Ishikawa (cell line): Measurements from ENCODE around the gene TUBGCP2.

Experiments
- CREB1 ChIP-seq: IDR thresholded peaks from 2 replicates; pipeline ENCODE4 v1.6.1; 2012; ENCODE audit warnings: low read depth
- EP300 ChIP-seq: IDR thresholded peaks from 2 replicates; pipeline ENCODE4 v1.6.1; 2012; ENCODE audit warnings: borderline replicate concordance
- FOXM1 ChIP-seq: IDR thresholded peaks from 2 replicates; pipeline ENCODE4 v1.6.1; 2012; ENCODE audit warnings: low read depth, borderline replicate concordance
- NFIC ChIP-seq: IDR thresholded peaks from 2 replicates; pipeline ENCODE4 v1.6.1; 2012
- RAD21 ChIP-seq: IDR thresholded peaks from 2 replicates; pipeline ENCODE4 v1.6.1; 2012; ENCODE audit warnings: low read depth
- REST ChIP-seq: IDR thresholded peaks from 2 replicates; pipeline ENCODE4 v1.6.1; 2012; ENCODE audit warnings: low read depth, mild to moderate bottlenecking
- TAF1 ChIP-seq: IDR thresholded peaks from 2 replicates; pipeline ENCODE4 v1.6.1; 2012; ENCODE audit warnings: low read depth, mild to moderate bottlenecking
- TEAD4 ChIP-seq: IDR thresholded peaks from 2 replicates; pipeline ENCODE4 v1.6.1; 2012
- YY1 ChIP-seq: IDR thresholded peaks from 2 replicates; pipeline ENCODE4 v1.6.1; 2012; ENCODE audit warnings: low read depth
- ZBTB7A ChIP-seq: IDR thresholded peaks from 2 replicates; pipeline ENCODE4 v1.6.1; 2012; ENCODE audit warnings: low read depth
- TF ChIP-seq, protein P1 (sequence below): IDR thresholded peaks from 2 replicates; pipeline ENCODE4 v1.6.1; 2012
- TF ChIP-seq, protein P2 (sequence below): IDR thresholded peaks from 2 replicates; pipeline ENCODE4 v1.6.1; 2012

DNA sequence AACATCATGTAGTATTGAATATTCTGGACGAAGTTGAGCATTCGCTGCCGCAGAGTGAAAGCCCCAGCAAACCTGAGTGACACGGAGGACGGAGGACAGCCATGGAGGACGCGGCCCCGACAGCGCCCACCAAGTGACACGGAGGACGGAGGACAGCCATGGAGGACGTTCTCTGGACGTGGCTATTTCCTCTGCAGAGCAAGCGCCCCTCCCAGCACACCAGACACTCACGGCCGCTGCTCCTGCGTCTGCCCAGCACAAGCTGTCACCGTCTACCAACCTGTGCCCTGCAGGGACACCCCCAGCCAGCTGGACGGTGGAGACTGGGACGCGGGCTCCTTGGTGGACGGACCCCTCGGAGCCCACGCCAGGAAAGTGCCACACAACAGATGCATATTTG lies 24.7 kb downstream of the TUBGCP2 start:
- no peak for TF ChIP-seq CREB1
- no peak for TF ChIP-seq ZBTB7A
- no peak for TF ChIP-seq REST
- TF ChIP-seq RAD21: no peak
- no peak for TF ChIP-seq EP300
- TF ChIP-seq NFIC: no peak
- TF ChIP-seq FOXM1: no peak
- no peak for TF ChIP-seq YY1
- TF ChIP-seq TEAD4: no peak
- TF ChIP-seq, protein P1, sequence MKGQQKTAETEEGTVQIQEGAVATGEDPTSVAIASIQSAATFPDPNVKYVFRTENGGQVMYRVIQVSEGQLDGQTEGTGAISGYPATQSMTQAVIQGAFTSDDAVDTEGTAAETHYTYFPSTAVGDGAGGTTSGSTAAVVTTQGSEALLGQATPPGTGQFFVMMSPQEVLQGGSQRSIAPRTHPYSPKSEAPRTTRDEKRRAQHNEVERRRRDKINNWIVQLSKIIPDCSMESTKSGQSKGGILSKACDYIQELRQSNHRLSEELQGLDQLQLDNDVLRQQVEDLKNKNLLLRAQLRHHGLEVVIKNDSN: no peak
- TF ChIP-seq TAF1: no peak
- TF ChIP-seq, protein P2, sequence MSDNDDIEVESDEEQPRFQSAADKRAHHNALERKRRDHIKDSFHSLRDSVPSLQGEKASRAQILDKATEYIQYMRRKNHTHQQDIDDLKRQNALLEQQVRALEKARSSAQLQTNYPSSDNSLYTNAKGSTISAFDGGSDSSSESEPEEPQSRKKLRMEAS: no peak
